Naive thymus-derived CD8-positive, alpha-beta T cell (primary cell): ENCODE data around the gene TSPO2. TPM values are rescaled to one million over a fixed set of nuclear protein-coding genes. Genes with fewer than 3 reads are reported as not detected.

Experiments
- ATAC-seq, 2 donors: fragments of 150-1000 bp; cut with Tn5 transposase in 1 of 2; sonication (Bioruptor Pico), chemical (Tn5 transposase) in 1 of 2; 1 replicate in 1 of 2; 2 replicates in 1 of 2; pipeline ENCODE4 v1.10.0; 2021; ENCODE audit warnings: mild to moderate bottlenecking in 2 of 2, moderate library complexity in 2 of 2
- POLR2A ChIA-PET: fragments of 350-600 bp; sonication (Branson Sonifier 250); formaldehyde crosslinking; loops from one replicate; lab custom pipeline; 2021; ENCODE audit warnings: antibody characterized with exemption; lab: Charles Lee
- DNase-seq, 10 donors: peaks; one replicate each; pipeline versions ENCODE4 v3.0.0 to v3.0.0-alpha.2; 2020 to 2022
- H3K27ac Mint-ChIP-seq, 10 donors: one replicate each; pipeline ENCODE4 v1.8.0; 2020 to 2022; ENCODE audit warnings: mild to moderate bottlenecking in 10 of 10, mixed read lengths in 10 of 10, moderate library complexity in 4 of 10, inconsistent platforms in 1 of 10
- H3K27me3 Mint-ChIP-seq, 5 donors: one replicate each; pipeline ENCODE4 v1.8.0; 2021 to 2022; ENCODE audit warnings: mixed read lengths in 5 of 5
- H3K36me3 Mint-ChIP-seq, 3 donors: one replicate each; pipeline ENCODE4 v1.8.0; 2020 to 2022; ENCODE audit warnings: mixed read lengths in 3 of 3, mild to moderate bottlenecking in 2 of 3, inconsistent platforms in 1 of 3
- H3K4me1 Mint-ChIP-seq, 4 donors: one replicate each; pipeline ENCODE4 v1.8.0; 2021 to 2022; ENCODE audit warnings: mixed read lengths in 4 of 4
- H3K4me3 Mint-ChIP-seq, 10 donors: one replicate each; pipeline ENCODE4 v1.8.0; 2020 to 2022; ENCODE audit warnings: mild to moderate bottlenecking in 10 of 10, mixed read lengths in 10 of 10, moderate library complexity in 6 of 10, inconsistent platforms in 1 of 10
- H3K9me3 Mint-ChIP-seq, 9 donors: one replicate each; pipeline ENCODE4 v1.8.0; 2020 to 2022; ENCODE audit warnings: mixed read lengths in 9 of 9, mild to moderate bottlenecking in 3 of 9, inconsistent platforms in 1 of 9, moderate library complexity in 1 of 9
- polyA plus RNA-seq, 3 donors: library from polyadenylated mRNA; unstranded; fragments of 300-500 nt; fragmentation: Illumina TruSeq; gene quantifications; one replicate each; pipeline ENCODE4 v1.2.3, GENCODE V29; 2021
- total RNA-seq, 8 experiments: library from RNA in 2 of 8; stranded (reverse) in 2 of 8; gene quantifications; one replicate each; pipeline ENCODE4 v1.2.3 and lab custom pipeline; 2021 to 2026

The TSPO2 gene
- total and polyA plus RNA-seq, 5 experiments from 2014 or later = not detected

GRCh38 chr6:41072836-41073202 is 30.6 kb downstream of the TSPO2 start, which contains the start of gene NFYA:
Gene NFYA (plus strand): TSS chr6:41072974. CDS start chr6:41079090, 6,116 bp downstream.
- peak in 3 of 10 donors; percentile 99 to 100 (median 100) for DNase-seq

GRCh38 chr6:41073203-41073967 is 31.1 kb downstream of the TSPO2 start:
- H3K4me3 Mint-ChIP-seq = peak overlapping the region; percentile 93 to 98 (median 98)
- peaks cover 4 to 23% (median 4%) of the 10 kb centered on the region in 3 donors for H3K36me3 Mint-ChIP-seq
- H3K9me3 Mint-ChIP-seq = no peaks in the 10 kb centered on the region
- DNase-seq (peak; percentile 69 to 89 (median 76)), ATAC-seq (peak; percentile 3 to 7)
- H3K27ac Mint-ChIP-seq = peak overlapping the region; percentile 92 to 99 (median 97)
- peaks cover 20 to 64% (median 54%) of the 10 kb centered on the region in 4 donors for H3K4me1 Mint-ChIP-seq
- POLR2A ChIA-PET = interaction anchor here (0.8 to 1.9 kb wide), 8 partner anchors 7 to 245 kb away, joined by 3 to 10 read pairs (median 4); partner anchors contain the start of gene TREML2
- H3K27me3 Mint-ChIP-seq = peaks cover 0 to 4% (median 0%) of the 10 kb centered on the region in 5 donors

More at GRCh38 chr6:41072836-41073202, 30.6 kb downstream of the TSPO2 start, which contains the start of gene NFYA:
- no peaks in the 10 kb centered on the region for H3K9me3 Mint-ChIP-seq
- H3K4me3 Mint-ChIP-seq = peak within 1 kb of the TSS; percentile 93 to 98 (median 98)
- peaks cover 20 to 60% (median 52%) of the 10 kb centered on the region in 4 donors for H3K4me1 Mint-ChIP-seq
- POLR2A ChIA-PET = interaction anchor here (0.8 to 1.9 kb wide), 9 partner anchors 8 to 1710 kb away, joined by 3 to 10 read pairs (median 4); partner anchors contain the start of gene TREML2
- H3K27me3 Mint-ChIP-seq = peaks cover 0 to 4% (median 0%) of the 10 kb centered on the region in 5 donors
- H3K36me3 Mint-ChIP-seq = peaks cover 4 to 29% (median 7%) of the 10 kb centered on the region in 3 donors
- peak within 1 kb of the TSS; percentile 92 to 99 (median 98) for H3K27ac Mint-ChIP-seq
- ATAC-seq = peak; percentile 69 to 72

- Mint-ChIP-seq H3K9me3 (no peaks in the 10 kb centered on the region), H3K27me3 (peaks cover 0 to 4% (median 0%) of the 10 kb centered on the region in 5 donors), H3K36me3 (peaks cover 8 to 23% (median 9%) of the 10 kb centered on the region in 3 donors), H3K4me3 (peak overlapping the region; percentile 91 to 98 (median 97)), H3K27ac (peak overlapping the region; percentile 92 to 99 (median 96)), H3K4me1 (peaks cover 22 to 70% (median 59%) of the 10 kb centered on the region in 4 donors)
- DNase-seq = peak in 3 of 10 donors; percentile 12 to 23 (median 21)
- no peak for ATAC-seq
- POLR2A ChIA-PET = interaction anchor here (0.6 to 1.0 kb wide), 2 partner anchors 126 to 978 kb away, joined by 3 read pairs; partner anchors contain the start of gene TREML2
Observed at GRCh38 chr6:41073968-41074691, 31.9 kb downstream of the TSPO2 start.

- POLR2A ChIA-PET = interaction anchor here (1.0 kb wide), 1 partner anchor 126 kb away, joined by 3 read pairs; the partner anchor contains the start of gene TREML2
- peaks cover 0 to 4% (median 0%) of the 10 kb centered on the region in 5 donors for H3K27me3 Mint-ChIP-seq
- peak overlapping the region; percentile 92 to 99 (median 96) for H3K27ac Mint-ChIP-seq
- peak overlapping the region; percentile 91 to 98 (median 97) for H3K4me3 Mint-ChIP-seq
- peaks cover 20 to 71% (median 60%) of the 10 kb centered on the region in 4 donors for H3K4me1 Mint-ChIP-seq
- no peaks in the 10 kb centered on the region for H3K9me3 Mint-ChIP-seq
- DNase-seq = no peak
- no peak for ATAC-seq
- peaks cover 8 to 21% (median 12%) of the 10 kb centered on the region in 3 donors for H3K36me3 Mint-ChIP-seq
Observed at GRCh38 chr6:41074692-41075436, 32.6 kb downstream of the TSPO2 start.

- Mint-ChIP-seq H3K36me3 (peaks cover 8 to 25% (median 12%) of the 10 kb centered on the region in 3 donors), H3K27me3 (peaks cover 0 to 4% (median 0%) of the 10 kb centered on the region in 5 donors), H3K9me3 (no peaks in the 10 kb centered on the region), H3K4me1 (peaks cover 27 to 75% (median 64%) of the 10 kb centered on the region in 4 donors), H3K4me3 (peak overlapping the region in 9 of 10 donors; percentile 55 to 98 (median 67)), H3K27ac (peak overlapping the region; percentile 53 to 99 (median 94))
- DNase-seq (no peak), ATAC-seq (no peak)
- POLR2A ChIA-PET = interaction anchor here (0.7 kb wide), 1 partner anchor 103 kb away, joined by 3 read pairs; no protein-coding TSS in a partner anchor
Observed at GRCh38 chr6:41075651-41076626, 33.7 kb downstream of the TSPO2 start.

GRCh38 chr6:41077536-41077935 is 35.3 kb downstream of the TSPO2 start:
- Mint-ChIP-seq H3K27ac (peak overlapping the region in 4 of 10 donors; percentile 58 to 95 (median 71)), H3K9me3 (no peaks in the 10 kb centered on the region), H3K27me3 (peaks cover 0 to 2% (median 0%) of the 10 kb centered on the region in 5 donors), H3K4me3 (no peak overlapping the region), H3K36me3 (peaks cover 8 to 30% (median 9%) of the 10 kb centered on the region in 3 donors), H3K4me1 (peaks cover 31 to 83% (median 70%) of the 10 kb centered on the region in 4 donors)
- POLR2A ChIA-PET = no interaction called here
- ATAC-seq (no peak), DNase-seq (no peak)

- ATAC-seq (no peak), DNase-seq (no peak)
- no peaks in the 10 kb centered on the region for H3K27me3 Mint-ChIP-seq
- peaks cover 8 to 36% (median 9%) of the 10 kb centered on the region in 3 donors for H3K36me3 Mint-ChIP-seq
- POLR2A ChIA-PET = no interaction called here
- peaks cover 33 to 88% (median 75%) of the 10 kb centered on the region in 4 donors for H3K4me1 Mint-ChIP-seq
- H3K9me3 Mint-ChIP-seq = no peaks in the 10 kb centered on the region
- H3K4me3 Mint-ChIP-seq = no peak overlapping the region
- H3K27ac Mint-ChIP-seq = peak overlapping the region in 5 of 10 donors; percentile 20 to 92 (median 31)
Observed at GRCh38 chr6:41078101-41078500, 35.8 kb downstream of the TSPO2 start.

GRCh38 chr6:41079080-41079479 is 36.8 kb downstream of the TSPO2 start:
- POLR2A ChIA-PET = interaction anchor here (0.6 kb wide), 1 partner anchor 1850 kb away, joined by 5 read pairs; the partner anchor contains the start of gene CNPY3
- H3K36me3 Mint-ChIP-seq = peaks cover 4 to 45% (median 15%) of the 10 kb centered on the region in 3 donors
- peaks cover 30 to 89% (median 80%) of the 10 kb centered on the region in 4 donors for H3K4me1 Mint-ChIP-seq
- H3K27me3 Mint-ChIP-seq = no peaks in the 10 kb centered on the region
- ATAC-seq = no peak
- peak overlapping the region in 3 of 10 donors; percentile 12 to 31 (median 26) for H3K4me3 Mint-ChIP-seq
- H3K27ac Mint-ChIP-seq = peak overlapping the region in 9 of 10 donors; percentile 75 to 95 (median 89)
- no peak for DNase-seq
- H3K9me3 Mint-ChIP-seq = no peaks in the 10 kb centered on the region

- Mint-ChIP-seq H3K27ac (peak overlapping the region; percentile 88 to 95 (median 92)), H3K9me3 (no peaks in the 10 kb centered on the region), H3K27me3 (no peaks in the 10 kb centered on the region), H3K4me1 (peaks cover 19 to 76% (median 69%) of the 10 kb centered on the region in 4 donors), H3K4me3 (peak overlapping the region; percentile 74 to 89 (median 82)), H3K36me3 (peaks cover 4 to 57% (median 21%) of the 10 kb centered on the region in 3 donors)
- POLR2A ChIA-PET = interaction anchor here (1.0 kb wide), 1 partner anchor 8 kb away, joined by 5 read pairs; the partner anchor contains the start of genes NFYA and OARD1
- peak in 5 of 10 donors; percentile 7 to 46 (median 34) for DNase-seq
- peak; percentile 92 to 97 for ATAC-seq
Observed at GRCh38 chr6:41080621-41081020, 38.4 kb downstream of the TSPO2 start.

- DNase-seq (no peak), ATAC-seq (no peak)
- POLR2A ChIA-PET = no interaction called here
- no peaks in the 10 kb centered on the region for H3K9me3 Mint-ChIP-seq
- H3K27me3 Mint-ChIP-seq = no peaks in the 10 kb centered on the region
- H3K4me1 Mint-ChIP-seq = peaks cover 18 to 63% (median 59%) of the 10 kb centered on the region in 4 donors
- H3K4me3 Mint-ChIP-seq = no peak overlapping the region
- peak overlapping the region in 1 of 10 donors; percentile 59 for H3K27ac Mint-ChIP-seq
- peaks cover 4 to 78% (median 23%) of the 10 kb centered on the region in 3 donors for H3K36me3 Mint-ChIP-seq
Observed at GRCh38 chr6:41083072-41083471, 40.8 kb downstream of the TSPO2 start.
